NCI-H2196 (cell line): Measurements from ENCODE around the gene TAF13.
"Not testable (repeated sequence)": the region's sequence is repeated elsewhere in the genome, so short reads cannot be mapped to it uniquely, and the experiment has no call there.

Experiments
- DNase-seq: peaks from one replicate; lab custom pipeline; 2025; ENCODE audit not compliant: unreplicated experiment; lab: John Stamatoyannopoulos, UW

The TAF13 gene

GRCh38 chr1:109091839-109092193, 16.0 kb upstream of the TAF13 start:
- no peak for DNase-seq

GRCh38 chr1:109091078-109091838, 15.5 kb upstream of the TAF13 start:
- DNase-seq, result no peak

- peak; percentile 91 for DNase-seq
Observed at GRCh38 chr1:109090196-109091077, 14.6 kb upstream of the TAF13 start, which contains the start of gene TMEM167B. Gene TMEM167B (plus strand): TSS chr1:109090764. CDS start chr1:109090873, 109 bp downstream.

GRCh38 chr1:109089242-109090015, 13.6 kb upstream of the TAF13 start:
- DNase-seq, result peak; percentile 78

- DNase-seq, result no peak
Observed at GRCh38 chr1:109084563-109085517, 9.0 kb upstream of the TAF13 start.

GRCh38 chr1:109083923-109084322, 8.1 kb upstream of the TAF13 start:
- DNase-seq, result no peak

GRCh38 chr1:109083501-109083900, 7.7 kb upstream of the TAF13 start:
- no peak for DNase-seq

GRCh38 chr1:109080441-109081082, 4.8 kb upstream of the TAF13 start:
- no peak for DNase-seq

GRCh38 chr1:109079240-109079622, 3.4 kb upstream of the TAF13 start:
- no peak for DNase-seq

- DNase-seq, result no peak
Observed at GRCh38 chr1:109078317-109078716, 2.5 kb upstream of the TAF13 start.

- DNase-seq, result no peak
Observed at GRCh38 chr1:109069294-109069693, 6.5 kb downstream of the TAF13 start.

- no peak for DNase-seq
Observed at GRCh38 chr1:109067883-109068282, 7.9 kb downstream of the TAF13 start.

GRCh38 chr1:109065137-109065536, 10.7 kb downstream of the TAF13 start:
- no peak for DNase-seq

GRCh38 chr1:109061183-109061582, 14.6 kb downstream of the TAF13 start:
- no peak for DNase-seq

GRCh38 chr1:109060707-109061106, 15.1 kb downstream of the TAF13 start:
- no peak for DNase-seq

GRCh38 chr1:109059026-109059425, 16.8 kb downstream of the TAF13 start:
- DNase-seq, result no peak

GRCh38 chr1:109056064-109056463, 19.7 kb downstream of the TAF13 start:
- DNase-seq, result no peak

- DNase-seq, result not testable (repeated sequence)
Observed at GRCh38 chr1:109052145-109052544, 23.7 kb downstream of the TAF13 start.

GRCh38 chr1:109050228-109050995, 25.4 kb downstream of the TAF13 start:
- DNase-seq, result no peak
